Heart right ventricle (tissue), 16 donors: ENCODE results near the gene PRKAR1B. TPM values are rescaled to one million over a fixed set of nuclear protein-coding genes. Genes with fewer than 3 reads are reported as not detected.

Experiments used
- ATAC-seq, 8 donors: fragments of 200-7000 bp; cut with Tn5 transposase; one replicate each; pipeline ENCODE4 v1.9.1; 2020; ENCODE audit warnings: mild to moderate bottlenecking in 8 of 8, moderate library complexity in 8 of 8, moderate number of reproducible peaks in 1 of 8
- DNase-seq, 2 donors: peaks; one replicate each; pipeline ENCODE4 v3.0.0-alpha.2; 2020
- H3K27ac ChIP-seq, 10 donors: fragments of 200-600 bp; sonication (generic) in 2 of 10; one replicate each; pipeline versions ENCODE4 v1.5.0 to v1.8.0; 2020 to 2022; ENCODE audit warnings: mild to moderate bottlenecking in 3 of 10
- H3K27me3 ChIP-seq, 7 donors: fragments of 200-600 bp; one replicate each; pipeline ENCODE4 v1.8.0; 2021 to 2022; ENCODE audit warnings: mild to moderate bottlenecking in 2 of 7
- H3K36me3 ChIP-seq, 9 donors: fragments of 200-600 bp; sonication (generic) in 1 of 9; one replicate each; pipeline versions ENCODE4 v1.5.0 to v1.8.0; 2020 to 2022; ENCODE audit warnings: mild to moderate bottlenecking in 2 of 9
- H3K4me1 ChIP-seq, 9 donors: fragments of 200-600 bp; sonication (generic) in 1 of 9; one replicate each; pipeline versions ENCODE4 v1.5.0 to v1.8.0; 2020 to 2022; ENCODE audit warnings: mild to moderate bottlenecking in 4 of 9
- H3K4me3 ChIP-seq, 10 donors: fragments of 200-600 bp; sonication (generic) in 2 of 10; one replicate each; pipeline versions ENCODE4 v1.5.0 to v1.8.0; 2020 to 2022; ENCODE audit warnings: mild to moderate bottlenecking in 7 of 10, moderate library complexity in 2 of 10
- H3K9me3 ChIP-seq, 11 donors: fragments of 200-600 bp in 10 of 11; sonication (generic) in 2 of 11; one replicate each; pipeline versions ENCODE4 v1.5.0 to v1.8.0; 2013 to 2022; ENCODE audit warnings: mild to moderate bottlenecking in 2 of 11, control low read depth in 1 of 11, moderate library complexity in 1 of 11
- CTCF ChIP-seq, 9 donors: fragments of 200-600 bp; sonication (generic) in 2 of 9; IDR thresholded peaks; one replicate each; pipeline versions ENCODE4 v1.5.0 to v1.8.0; 2021 to 2022; ENCODE audit warnings: antibody characterized with exemption in 9 of 9, mild to moderate bottlenecking in 5 of 9, moderate library complexity in 1 of 9
- WGBS, 2 donors: extraction: QIAGEN DNeasy Blood & Tissue Kit; methylation state at CpG; one replicate each; pipeline ENCODE4 v1.1.7; 2013; ENCODE audit warnings: inconsistent platforms in 1 of 2; 5-methylcytosine and 5-hydroxymethylcytosine counted together
- intact Hi-C, 10 donors: fragments of 100-400 bp; cut with DNase I; formaldehyde crosslinking; loops; one replicate each; pipeline versions ENCODE4 v1.11.1 to v1.14.2; 2022
- polyA plus RNA-seq, 2 donors: library from polyadenylated mRNA; stranded (reverse); fragments of 200-250 nt; gene quantifications; one replicate each; pipeline ENCODE4 v1.2.3, GENCODE V29; 2013
- total RNA-seq, 10 donors: library from RNA; stranded (reverse); fragmentation: NEBNext Ultra II Directional in 3 of 10; extraction: Animal tissue kit (Norgen Biotek cat#: 25700) in 3 of 10; gene quantifications; one replicate each; pipeline versions ENCODE4 v1.2.1 to v1.2.4, GENCODE V29; 2021 to 2023
- donor health status: Arrhythmogenic right ventricular cardiomyopathy.
- donor health status: ischemic (EF 13 %, LVEDD 7.1; RV severe dilation, severe dysfunction).
- donor health status: healthy with polysubstance abuse.
- donor health status: DM: no; HTN: yes; CAD: no.
- donor health status: DM: no; HTN: no; CAD: no.
- donor health status: ischemic (EF 25% LVEDD 6.9; RV normal size, moderate dysfunction).
- donor health status: ischemic (EF 25% LVEDD 5.7; RV mildly dilated, moderate dysfunction).
- donor health status: healthy.
- donor health status: DM: yes; HTN: yes; CAD: no.
- donor health status: Ischemic cardiomyopathy.
- donor health status: ischemic (EF 35%, LVEDD 5.7; RV mildly dilated, moderate dysfunction).
- donor health status: nonischemic (EF 11% LVEDD 7.7; RV severe dilation, severe dysfunction).
- donor health status: DM: yes; HTN: yes; CAD: no.
- donor health status: PGD.
- donor health status: ischemic (EF 29% LVEDD 5.4; RV normal size, mild dysfunction).
- donor health status: nonischemic (EF 23%, LVEDD 6.1; RV moderate dilation, normal function).

The PRKAR1B gene
- total and polyA plus RNA-seq, 12 donors: 5.0 to 24.5 (median 20.6) TPM

GRCh38 chr7:611281-611810, 115.7 kb downstream of the PRKAR1B start:
- intact Hi-C loops: no loop called here
- Histone ChIP-seq H3K36me3 (no peaks in the 10 kb centered on the region), H3K27ac (peak overlapping the region in 9 of 10 donors; percentile 26 to 84 (median 68)), H3K27me3 (no peaks in the 10 kb centered on the region), H3K4me1 (peaks cover 6 to 31% (median 24%) of the 10 kb centered on the region in 9 donors), H3K4me3 (no peak overlapping the region), H3K9me3 (no peaks in the 10 kb centered on the region)
- 62 to 71% methylated on average over 14 of the region's 14 CpGs for WGBS, 2 donors
- ATAC-seq (peak in 1 of 8 donors; percentile 8), DNase-seq (no peak)
- TF ChIP-seq CTCF (IDR thresholded peaks at IDR 0.05): no peak

- no peak overlapping the region for H3K4me3 ChIP-seq
- no peaks in the 10 kb centered on the region for H3K9me3 ChIP-seq
- no peak for TF ChIP-seq CTCF (IDR thresholded peaks at IDR 0.05)
- H3K4me1 ChIP-seq: peaks cover 6 to 31% (median 24%) of the 10 kb centered on the region in 9 donors
- DNase-seq (peak; percentile 37 to 63), ATAC-seq (peak; percentile 71 to 93 (median 90))
- intact Hi-C loops: no loop called here
- H3K27ac ChIP-seq: peak overlapping the region in 9 of 10 donors; percentile 26 to 84 (median 68)
- 40 to 47% methylated on average over 21 of the region's 21 CpGs for WGBS, 2 donors
- H3K27me3 ChIP-seq: no peaks in the 10 kb centered on the region
- H3K36me3 ChIP-seq: peaks cover 0 to 5% (median 0%) of the 10 kb centered on the region in 9 donors
These were observed 116.4 kb downstream of the PRKAR1B start for GRCh38 chr7:610531-611280.

GRCh38 chr7:610141-610530, 116.9 kb downstream of the PRKAR1B start:
- intact Hi-C loops: no loop called here
- peak in 2 of 8 donors; percentile 2 to 12 for ATAC-seq
- H3K27ac ChIP-seq: peak overlapping the region in 9 of 10 donors; percentile 26 to 84 (median 68)

GRCh38 chr7:609365-609764, 117.7 kb downstream of the PRKAR1B start:
- WGBS, 2 donors: 92 to 96% methylated on average over 7 of the region's 7 CpGs
- Histone ChIP-seq H3K9me3 (no peaks in the 10 kb centered on the region), H3K4me3 (no peak overlapping the region), H3K36me3 (peaks cover 0 to 11% (median 0%) of the 10 kb centered on the region in 9 donors), H3K27me3 (no peaks in the 10 kb centered on the region), H3K27ac (peak overlapping the region in 1 of 10 donors; percentile 7), H3K4me1 (peaks cover 9 to 42% (median 33%) of the 10 kb centered on the region in 9 donors)
- DNase-seq (no peak), ATAC-seq (no peak)
- no peak for TF ChIP-seq CTCF (IDR thresholded peaks at IDR 0.05)
- intact Hi-C loops: no loop called here

More at GRCh38 chr7:610141-610530, 116.9 kb downstream of the PRKAR1B start:
- no peak overlapping the region for H3K4me3 ChIP-seq
- H3K9me3 ChIP-seq: no peaks in the 10 kb centered on the region
- H3K36me3 ChIP-seq: peaks cover 0 to 11% (median 0%) of the 10 kb centered on the region in 9 donors
- no peak for TF ChIP-seq CTCF (IDR thresholded peaks at IDR 0.05)
- peaks cover 6 to 34% (median 25%) of the 10 kb centered on the region in 9 donors for H3K4me1 ChIP-seq
- WGBS, 2 donors: 81 to 86% methylated on average over 10 of the region's 10 CpGs
- no peak for DNase-seq
- no peaks in the 10 kb centered on the region for H3K27me3 ChIP-seq
